GM12878 (cell line): ENCODE measurements around the gene FRYL.

Experiments
- GATAD2B ChIP-seq: fragments of 450-650 bp; conservative IDR thresholded peaks from 2 replicates; pipeline ENCODE4 v1.6.1; 2017; ENCODE audit warnings: low read depth, mild to moderate bottlenecking, moderate library complexity
- JUNB ChIP-seq: IDR thresholded peaks from 2 replicates; pipeline ENCODE4 v1.6.1; 2016; ENCODE audit warnings: antibody characterized with exemption, mild to moderate bottlenecking
- TF ChIP-seq, protein P1 (sequence below): IDR thresholded peaks from 2 replicates; pipeline ENCODE4 v1.6.1; 2012; ENCODE audit warnings: low read depth, low read length, improper control_type of control experiment
- TF ChIP-seq, protein P2 (sequence below), 3 experiments: IDR thresholded peaks in 2 of 3; conservative IDR thresholded peaks in 1 of 3; 2 replicates each; pipeline ENCODE4 v1.5.1; 2011; ENCODE audit warnings: low read depth in 3 of 3, low read length in 3 of 3, mild to moderate bottlenecking in 3 of 3, control low read depth in 2 of 3, moderate library complexity in 2 of 3, inconsistent platforms in 1 of 3, mixed read lengths in 1 of 3; ENCODE audit not compliant: control insufficient read depth in 2 of 3, insufficient read depth in 1 of 3; ENCODE audit errors: extremely low read depth in 1 of 3
- TF ChIP-seq, protein P3 (sequence below): IDR thresholded peaks from 2 replicates; pipeline ENCODE4 v1.6.1; 2011; ENCODE audit warnings: low read depth, mild to moderate bottlenecking, low read length, moderate library complexity, borderline replicate concordance; ENCODE audit errors: extremely low read depth

DNA sequence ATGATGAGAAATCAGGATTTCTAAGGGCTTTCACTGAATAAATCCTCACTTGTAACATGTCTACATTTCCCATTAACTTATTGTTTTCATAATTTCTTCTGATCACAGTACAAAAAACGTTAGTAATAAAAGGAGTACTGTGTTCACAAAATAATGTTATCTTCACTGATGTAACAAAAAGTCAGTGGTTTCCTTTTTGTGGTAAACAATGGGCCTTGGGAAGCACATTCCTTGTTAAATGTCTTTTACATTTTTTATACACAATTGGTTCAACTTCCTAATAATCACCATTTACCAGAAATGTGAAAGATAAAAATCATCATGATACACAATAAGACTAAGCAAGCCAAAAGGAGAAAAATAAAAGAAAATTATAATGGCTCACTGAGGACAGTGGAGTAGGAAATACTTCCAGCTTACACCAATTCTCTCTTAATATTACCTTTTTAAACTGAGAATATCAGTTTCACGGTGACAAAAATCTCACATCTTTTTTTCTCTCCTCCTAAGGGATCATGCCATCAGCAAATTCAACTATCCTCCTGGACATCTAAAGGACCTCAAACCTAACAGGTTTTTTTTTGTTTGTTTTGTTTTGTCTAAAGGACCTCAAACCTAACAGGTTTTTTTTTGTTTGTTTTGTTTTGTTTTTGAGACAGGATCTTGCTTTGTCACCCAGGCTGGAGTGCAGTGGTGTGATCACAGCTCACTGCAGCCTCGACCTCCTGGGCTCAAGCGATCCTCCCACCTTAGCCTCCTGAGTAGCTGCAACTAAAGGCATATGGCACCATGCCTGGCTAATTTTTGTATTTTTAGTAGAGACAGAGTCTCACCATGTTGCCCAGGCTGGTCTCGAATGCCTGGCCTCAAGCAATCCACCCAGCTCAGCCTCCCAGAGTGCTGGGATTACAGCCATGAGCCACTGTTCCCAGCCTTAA, 57.3 kb downstream of the FRYL start:
- TF ChIP-seq, protein P1, sequence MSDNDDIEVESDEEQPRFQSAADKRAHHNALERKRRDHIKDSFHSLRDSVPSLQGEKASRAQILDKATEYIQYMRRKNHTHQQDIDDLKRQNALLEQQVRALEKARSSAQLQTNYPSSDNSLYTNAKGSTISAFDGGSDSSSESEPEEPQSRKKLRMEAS: no peak
- TF ChIP-seq, protein P2, sequence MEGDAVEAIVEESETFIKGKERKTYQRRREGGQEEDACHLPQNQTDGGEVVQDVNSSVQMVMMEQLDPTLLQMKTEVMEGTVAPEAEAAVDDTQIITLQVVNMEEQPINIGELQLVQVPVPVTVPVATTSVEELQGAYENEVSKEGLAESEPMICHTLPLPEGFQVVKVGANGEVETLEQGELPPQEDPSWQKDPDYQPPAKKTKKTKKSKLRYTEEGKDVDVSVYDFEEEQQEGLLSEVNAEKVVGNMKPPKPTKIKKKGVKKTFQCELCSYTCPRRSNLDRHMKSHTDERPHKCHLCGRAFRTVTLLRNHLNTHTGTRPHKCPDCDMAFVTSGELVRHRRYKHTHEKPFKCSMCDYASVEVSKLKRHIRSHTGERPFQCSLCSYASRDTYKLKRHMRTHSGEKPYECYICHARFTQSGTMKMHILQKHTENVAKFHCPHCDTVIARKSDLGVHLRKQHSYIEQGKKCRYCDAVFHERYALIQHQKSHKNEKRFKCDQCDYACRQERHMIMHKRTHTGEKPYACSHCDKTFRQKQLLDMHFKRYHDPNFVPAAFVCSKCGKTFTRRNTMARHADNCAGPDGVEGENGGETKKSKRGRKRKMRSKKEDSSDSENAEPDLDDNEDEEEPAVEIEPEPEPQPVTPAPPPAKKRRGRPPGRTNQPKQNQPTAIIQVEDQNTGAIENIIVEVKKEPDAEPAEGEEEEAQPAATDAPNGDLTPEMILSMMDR (IDR thresholded peaks at IDR 0.05 in 2 of 3, conservative IDR thresholded peaks at IDR 0.05 in 1 of 3; ENCODE audit: control insufficient read depth in 2 of 3, extremely low read depth in 1 of 3, insufficient read depth in 1 of 3, low read depth in 3 of 3, low read length in 3 of 3): no peak
- no peak for TF ChIP-seq GATAD2B
- no peak for TF ChIP-seq JUNB
- TF ChIP-seq, protein P3, sequence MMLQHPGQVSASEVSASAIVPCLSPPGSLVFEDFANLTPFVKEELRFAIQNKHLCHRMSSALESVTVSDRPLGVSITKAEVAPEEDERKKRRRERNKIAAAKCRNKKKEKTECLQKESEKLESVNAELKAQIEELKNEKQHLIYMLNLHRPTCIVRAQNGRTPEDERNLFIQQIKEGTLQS: no peak
